ENCODE results near the gene ANKRD33. TPM values are rescaled to one million over a fixed set of nuclear protein-coding genes. Genes with fewer than 3 reads are reported as not detected.

The ANKRD33 gene
- total RNA-seq, 1 experiment from 2014 or later, result not detected

- DNase-seq, result no peak
- Histone ChIP-seq H3K36me3 (ENCODE audit: insufficient read depth, low read length) (no peaks in the 10 kb centered on the region), H3K79me2 (ENCODE audit: low read length) (no peaks in the 10 kb centered on the region), H3K9me2 (replicated peaks; ENCODE audit: insufficient read depth, low read length) (no peaks in the 10 kb centered on the region), H3K9ac (ENCODE audit: low read length) (no peak overlapping the region), H2AFZ (ENCODE audit: low read length) (no peak overlapping the region), H3K4me2 (ENCODE audit: low read depth, low read length, poor library complexity, severe bottlenecking) (no peak overlapping the region), H3K4me1 (ENCODE audit: low read length) (no peaks in the 10 kb centered on the region), H3K27me3 (ENCODE audit: low read length) (no peaks in the 10 kb centered on the region), H4K20me1 (ENCODE audit: insufficient read depth, low read depth, low read length) (no peaks in the 10 kb centered on the region), H3K4me3 (ENCODE audit: low read length) (no peak overlapping the region), H3K27ac (ENCODE audit: low read length) (no peak overlapping the region), H3K9me3 (ENCODE audit: low read length) (no peaks in the 10 kb centered on the region)
Measured at GRCh38 chr12:51898937-51899336, 11.0 kb downstream of the ANKRD33 start.

DNA sequence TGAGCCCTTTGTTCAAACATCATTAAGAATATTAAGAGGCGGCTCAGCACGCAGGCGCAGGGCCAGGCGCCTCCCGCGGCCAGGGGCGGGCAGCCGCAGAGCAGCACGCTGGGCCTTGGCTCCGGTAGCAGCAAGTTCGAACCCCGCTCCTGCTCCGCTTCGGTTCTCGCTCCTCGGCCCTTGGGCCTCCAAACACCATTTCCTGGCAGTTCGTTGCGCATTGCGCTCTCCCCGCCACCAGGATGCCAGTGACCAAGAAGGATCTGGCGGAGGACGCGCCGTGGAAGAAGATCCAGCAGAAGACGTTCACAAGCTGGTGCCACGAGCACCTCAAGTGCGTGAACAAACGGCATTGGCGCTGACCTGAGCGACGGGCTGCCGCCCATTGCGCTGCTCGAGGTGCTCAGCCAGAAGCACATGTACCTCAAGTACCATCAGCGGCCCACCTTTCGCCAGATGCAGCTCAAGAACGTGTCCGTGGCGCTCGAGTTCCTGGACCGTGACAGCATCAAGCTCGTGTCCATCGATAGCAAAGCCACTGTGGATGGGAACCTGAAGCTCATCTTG, 12.5 kb downstream of the ANKRD33 start:
- no peak overlapping the region for H3K27ac ChIP-seq (ENCODE audit: low read length)

GRCh38 chr12:51901121-51901817, 13.4 kb downstream of the ANKRD33 start:
- Histone ChIP-seq H3K4me2 (ENCODE audit: low read depth, low read length, poor library complexity, severe bottlenecking) (no peak overlapping the region), H3K9me2 (replicated peaks; ENCODE audit: insufficient read depth, low read length) (no peaks in the 10 kb centered on the region), H3K4me3 (ENCODE audit: low read length) (no peak overlapping the region), H4K20me1 (ENCODE audit: insufficient read depth, low read depth, low read length) (no peaks in the 10 kb centered on the region), H3K4me1 (ENCODE audit: low read length) (no peaks in the 10 kb centered on the region), H3K9ac (ENCODE audit: low read length) (no peak overlapping the region), H3K27me3 (ENCODE audit: low read length) (no peaks in the 10 kb centered on the region), H3K9me3 (ENCODE audit: low read length) (no peaks in the 10 kb centered on the region), H3K36me3 (ENCODE audit: insufficient read depth, low read length) (no peaks in the 10 kb centered on the region), H3K27ac (ENCODE audit: low read length) (no peak overlapping the region), H2AFZ (ENCODE audit: low read length) (no peak overlapping the region), H3K79me2 (ENCODE audit: low read length) (no peaks in the 10 kb centered on the region)
- no peak for DNase-seq

More for the DNA sequence above, 12.5 kb downstream of the ANKRD33 start:
- Histone ChIP-seq H3K9me3 (ENCODE audit: low read length) (no peaks in the 10 kb centered on the region), H3K36me3 (ENCODE audit: insufficient read depth, low read length) (no peaks in the 10 kb centered on the region), H3K79me2 (ENCODE audit: low read length) (no peaks in the 10 kb centered on the region), H3K4me2 (ENCODE audit: low read depth, low read length, poor library complexity, severe bottlenecking) (no peak overlapping the region), H4K20me1 (ENCODE audit: insufficient read depth, low read depth, low read length) (no peaks in the 10 kb centered on the region), H3K27me3 (ENCODE audit: low read length) (no peaks in the 10 kb centered on the region), H3K4me1 (ENCODE audit: low read length) (no peaks in the 10 kb centered on the region), H3K4me3 (ENCODE audit: low read length) (no peak overlapping the region), H3K9ac (ENCODE audit: low read length) (no peak overlapping the region), H2AFZ (ENCODE audit: low read length) (no peak overlapping the region), H3K9me2 (replicated peaks; ENCODE audit: insufficient read depth, low read length) (no peaks in the 10 kb centered on the region)
- no peak for DNase-seq

DNA sequence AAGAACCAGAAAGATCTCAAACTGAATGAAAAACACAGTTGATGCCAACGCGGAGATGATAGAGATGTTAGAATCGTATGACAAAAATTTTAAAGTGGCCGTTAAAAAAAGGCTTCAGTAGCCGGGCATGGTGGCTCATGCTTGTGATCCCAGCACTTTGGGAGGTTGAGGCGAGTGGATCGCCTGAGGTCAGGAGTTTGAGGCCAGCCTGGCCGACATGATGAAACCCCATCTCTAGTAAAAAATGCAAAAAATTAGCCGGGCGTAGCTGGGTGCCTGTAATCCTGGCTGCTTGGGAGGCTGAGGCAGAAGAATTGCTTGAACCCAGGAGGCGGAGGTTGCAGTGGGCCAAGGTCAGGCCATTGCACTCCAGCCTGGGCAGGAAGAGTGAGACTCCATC, 14.0 kb downstream of the ANKRD33 start:
- Histone ChIP-seq H3K4me3 (ENCODE audit: low read length) (no peak overlapping the region), H3K4me1 (ENCODE audit: low read length) (no peaks in the 10 kb centered on the region), H3K9me3 (ENCODE audit: low read length) (no peaks in the 10 kb centered on the region), H3K36me3 (ENCODE audit: insufficient read depth, low read length) (no peaks in the 10 kb centered on the region), H4K20me1 (ENCODE audit: insufficient read depth, low read depth, low read length) (no peaks in the 10 kb centered on the region), H3K4me2 (ENCODE audit: low read depth, low read length, poor library complexity, severe bottlenecking) (no peak overlapping the region), H3K27me3 (ENCODE audit: low read length) (no peaks in the 10 kb centered on the region), H3K79me2 (ENCODE audit: low read length) (no peaks in the 10 kb centered on the region), H2AFZ (ENCODE audit: low read length) (no peak overlapping the region), H3K9me2 (replicated peaks; ENCODE audit: insufficient read depth, low read length) (no peaks in the 10 kb centered on the region), H3K27ac (ENCODE audit: low read length) (no peak overlapping the region), H3K9ac (ENCODE audit: low read length) (no peak overlapping the region)
- DNase-seq, result no peak

DNA sequence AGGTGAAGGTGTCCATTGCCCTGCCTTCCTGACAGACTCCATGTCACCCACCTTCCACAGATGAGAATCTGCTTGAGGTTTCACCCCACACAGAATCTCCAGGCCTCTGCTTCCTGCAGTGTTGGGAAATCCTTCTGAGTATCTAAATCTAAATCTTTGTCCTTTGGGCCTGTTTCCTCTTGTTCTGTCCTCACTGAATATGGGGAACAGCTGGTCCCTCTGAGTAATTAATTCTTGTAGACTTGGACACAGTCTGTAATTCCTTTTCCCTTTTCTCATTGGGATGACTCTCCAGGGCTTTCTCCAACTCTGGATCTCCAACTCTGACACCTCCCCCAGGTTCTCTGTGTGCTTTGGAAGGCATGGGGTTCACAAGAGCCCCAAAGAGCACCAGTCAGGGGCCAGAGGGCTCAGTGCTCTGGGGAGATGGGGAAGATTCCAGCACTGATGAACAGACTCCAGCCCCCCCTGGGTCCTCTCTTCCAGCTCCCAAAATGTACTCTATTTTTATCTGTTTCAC, 17.1 kb downstream of the ANKRD33 start:
- no peak overlapping the region for H3K4me2 ChIP-seq (ENCODE audit: low read depth, low read length, poor library complexity, severe bottlenecking)
- no peak overlapping the region for H2AFZ ChIP-seq (ENCODE audit: low read length)
- H3K9me3 ChIP-seq (ENCODE audit: low read length), result no peaks in the 10 kb centered on the region
- no peaks in the 10 kb centered on the region for H4K20me1 ChIP-seq (ENCODE audit: insufficient read depth, low read depth, low read length)
- DNase-seq, result no peak
- H3K4me3 ChIP-seq (ENCODE audit: low read length), result no peak overlapping the region
- no peaks in the 10 kb centered on the region for H3K27me3 ChIP-seq (ENCODE audit: low read length)
- H3K9ac ChIP-seq (ENCODE audit: low read length), result no peak overlapping the region
- no peak overlapping the region for H3K27ac ChIP-seq (ENCODE audit: low read length)
- no peaks in the 10 kb centered on the region for H3K9me2 ChIP-seq (replicated peaks; ENCODE audit: insufficient read depth, low read length)
- no peaks in the 10 kb centered on the region for H3K36me3 ChIP-seq (ENCODE audit: insufficient read depth, low read length)
- no peaks in the 10 kb centered on the region for H3K4me1 ChIP-seq (ENCODE audit: low read length)
- no peaks in the 10 kb centered on the region for H3K79me2 ChIP-seq (ENCODE audit: low read length)

- H3K9me2 ChIP-seq (replicated peaks; ENCODE audit: insufficient read depth, low read length), result no peaks in the 10 kb centered on the region
- no peaks in the 10 kb centered on the region for H3K4me1 ChIP-seq (ENCODE audit: low read length)
- no peak overlapping the region for H3K4me2 ChIP-seq (ENCODE audit: low read depth, low read length, poor library complexity, severe bottlenecking)
- no peaks in the 10 kb centered on the region for H3K9me3 ChIP-seq (ENCODE audit: low read length)
- no peaks in the 10 kb centered on the region for H3K36me3 ChIP-seq (ENCODE audit: insufficient read depth, low read length)
- H3K27me3 ChIP-seq (ENCODE audit: low read length), result no peaks in the 10 kb centered on the region
- no peak overlapping the region for H3K9ac ChIP-seq (ENCODE audit: low read length)
- H2AFZ ChIP-seq (ENCODE audit: low read length), result no peak overlapping the region
- H3K4me3 ChIP-seq (ENCODE audit: low read length), result no peak overlapping the region
- H3K79me2 ChIP-seq (ENCODE audit: low read length), result no peaks in the 10 kb centered on the region
- no peaks in the 10 kb centered on the region for H4K20me1 ChIP-seq (ENCODE audit: insufficient read depth, low read depth, low read length)
- H3K27ac ChIP-seq (ENCODE audit: low read length), result no peak overlapping the region
- DNase-seq, result no peak
Measured at GRCh38 chr12:51905471-51906429, 17.8 kb downstream of the ANKRD33 start.

DNA sequence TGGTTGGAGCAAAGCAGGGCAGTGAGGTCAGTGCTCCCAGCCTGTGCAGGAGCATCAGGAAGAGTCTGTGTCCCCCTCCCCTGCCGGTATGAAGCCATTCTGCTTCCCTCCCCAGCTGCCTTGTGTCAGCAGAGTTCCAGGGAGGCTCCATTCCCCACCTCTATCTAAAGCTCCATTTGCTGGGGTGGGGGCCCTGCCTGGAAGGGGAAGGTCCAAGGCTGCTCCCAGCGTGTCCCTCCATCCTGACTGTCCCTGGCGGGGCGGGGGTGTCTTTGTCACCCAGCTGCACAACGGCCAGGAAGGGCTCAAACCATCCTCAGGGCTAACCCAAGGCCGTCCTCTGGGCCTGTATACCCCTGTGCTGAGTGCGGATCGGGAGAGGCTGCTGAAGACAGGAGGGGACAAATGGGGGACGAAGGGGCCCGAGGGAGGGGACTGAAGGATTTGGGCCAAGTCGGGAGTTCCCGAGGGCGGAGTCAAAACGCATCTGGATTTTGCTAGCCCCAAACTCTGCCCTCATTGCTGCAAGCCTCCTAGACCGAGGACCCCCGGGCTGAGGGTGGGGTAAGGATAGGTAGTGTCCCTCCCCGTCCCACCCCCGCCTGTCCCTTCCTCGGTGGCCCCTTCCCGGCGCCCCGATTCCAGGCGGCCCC, 18.7 kb downstream of the ANKRD33 start:
- Histone ChIP-seq H3K4me1 (ENCODE audit: low read length) (no peaks in the 10 kb centered on the region), H3K79me2 (ENCODE audit: low read length) (no peaks in the 10 kb centered on the region), H3K9ac (ENCODE audit: low read length) (no peak overlapping the region), H3K36me3 (ENCODE audit: insufficient read depth, low read length) (no peaks in the 10 kb centered on the region), H2AFZ (ENCODE audit: low read length) (no peak overlapping the region), H3K27ac (ENCODE audit: low read length) (no peak overlapping the region), H4K20me1 (ENCODE audit: insufficient read depth, low read depth, low read length) (no peaks in the 10 kb centered on the region), H3K4me2 (ENCODE audit: low read depth, low read length, poor library complexity, severe bottlenecking) (no peak overlapping the region), H3K4me3 (ENCODE audit: low read length) (no peak overlapping the region), H3K9me3 (ENCODE audit: low read length) (no peaks in the 10 kb centered on the region), H3K9me2 (replicated peaks; ENCODE audit: insufficient read depth, low read length) (no peaks in the 10 kb centered on the region), H3K27me3 (ENCODE audit: low read length) (no peaks in the 10 kb centered on the region)
- no peak for DNase-seq

Measured in Karpas-422 (cell line).